Measurements from ENCODE around the gene PADI6. TPM values are rescaled to one million over a fixed set of nuclear protein-coding genes. Genes with fewer than 3 reads are reported as not detected.

PADI6 gene
- total and polyA plus RNA-seq, 9 of the 15 experiments (the other 6 are each of a cell fraction or from before 2014, with no cell fraction given), result not detected

DNA sequence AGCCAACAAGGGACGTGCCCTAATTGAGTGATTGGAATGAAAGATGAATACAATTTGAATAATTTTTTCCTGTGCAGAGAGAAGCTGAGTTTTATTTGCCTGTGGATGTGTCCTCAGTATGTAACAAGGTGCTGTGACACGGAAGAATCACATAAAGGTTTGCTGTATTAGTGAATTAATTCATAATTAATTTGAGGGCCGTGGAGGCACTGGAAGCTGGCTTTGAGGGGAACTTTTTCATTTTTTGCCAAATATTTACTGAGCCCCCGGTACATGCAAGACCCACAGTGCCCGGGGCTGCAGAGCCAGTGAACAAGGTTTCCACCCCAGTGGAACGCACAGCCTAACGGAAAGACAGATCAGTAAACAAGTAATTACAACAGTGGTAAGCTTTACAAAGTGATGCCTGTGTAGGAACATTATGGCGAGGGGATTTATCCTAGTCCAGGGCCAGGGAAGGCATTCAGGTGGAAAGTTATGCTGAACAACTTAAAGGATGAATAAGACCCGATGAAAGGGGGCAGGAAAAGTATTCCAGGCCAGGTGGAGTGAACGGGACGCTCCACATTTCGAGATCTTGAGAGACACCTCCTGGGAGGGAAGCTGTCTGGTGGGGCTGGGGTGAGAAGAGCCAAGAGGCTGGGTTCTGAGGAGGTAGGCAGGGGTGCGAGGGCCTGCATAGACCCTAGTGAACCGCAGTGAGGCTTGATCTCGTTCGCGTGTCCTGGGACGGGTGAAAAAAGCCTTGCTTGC, 68.3 kb downstream of the PADI6 start (continued):
- TF ChIP-seq ATF1 (CRISPR knock-in tag; IDR thresholded peaks at IDR 0.05) (no peak), ATF1 (tag; IDR thresholded peaks at IDR 0.05) (0 out of 2 replicates have a peak, but pooled peaks have one; percentile 12), WHSC1 (IDR thresholded peaks at IDR 0.05; ENCODE audit: low read length) (no peak), PML (IDR thresholded peaks at IDR 0.05; ENCODE audit: low read length) (0 out of 2 replicates have a peak, but pooled peaks have one; percentile 6), MAZ (CRISPR knock-in tag; conservative IDR thresholded peaks at IDR 0.05 in 1 of 2, IDR thresholded peaks at IDR 0.05 in 1 of 2) (peak in 1 of 2 experiments; percentile 57; a peak in 1 of 4 replicates), HSF4 (CRISPR knock-in tag; IDR thresholded peaks at IDR 0.05; ENCODE audit: borderline replicate concordance) (no peak), ZSCAN29 (IDR thresholded peaks at IDR 0.05) (peak; percentile 89), PCBP2 (IDR thresholded peaks at IDR 0.05; ENCODE audit: low read depth, low read length, poor library complexity, severe bottlenecking) (no peak), TBL1XR1 (IDR thresholded peaks at IDR 0.05; ENCODE audit: low read length in 2 of 2) (peak; percentile 5 to 63; a peak in 3 of 4 replicates), ASH1L (IDR thresholded peaks at IDR 0.05; ENCODE audit: borderline replicate concordance, low read depth, partially characterized antibody) (no peak), GABPA (tag; conservative IDR thresholded peaks at IDR 0.05; ENCODE audit: low read depth) (0 out of 2 replicates have a peak, but pooled peaks have one; percentile 13), EZH2 (IDR thresholded peaks at IDR 0.05; ENCODE audit: borderline replicate concordance, low read depth, low read length) (no peak), TCF7 (IDR thresholded peaks at IDR 0.05; ENCODE audit: borderline replicate concordance) (no peak), XRCC4 (IDR thresholded peaks at IDR 0.05; ENCODE audit: extremely low read depth, insufficient read depth, insufficient read length) (no peak), ETS1 (conservative IDR thresholded peaks at IDR 0.05; ENCODE audit: control insufficient read depth, low read depth, low read length) (no peak), ZNF224 (CRISPR knock-in tag; IDR thresholded peaks at IDR 0.05) (no peak), SNRNP70 (optimal IDR thresholded peaks at IDR 0.05; ENCODE audit: low read depth, low read length) (no peak), C11orf30 (IDR thresholded peaks at IDR 0.05; ENCODE audit: low read depth) (no peak), TRIM28 (IDR thresholded peaks at IDR 0.05) (0 out of 2 replicates have a peak, but pooled peaks have one; percentile 7), TAF15 (IDR thresholded peaks at IDR 0.05; ENCODE audit: low read depth, low read length) (no peak), E2F6 (IDR thresholded peaks at IDR 0.05; ENCODE audit: borderline replicate concordance in 1 of 2, extremely low read depth in 1 of 2, insufficient read depth in 1 of 2, insufficient read length in 1 of 2, low read depth in 1 of 2, low read length in 1 of 2, poor library complexity in 1 of 2, severe bottlenecking in 1 of 2) (peak in 1 of 2 experiments; percentile 26)
- TF ChIP-seq, protein P1, sequence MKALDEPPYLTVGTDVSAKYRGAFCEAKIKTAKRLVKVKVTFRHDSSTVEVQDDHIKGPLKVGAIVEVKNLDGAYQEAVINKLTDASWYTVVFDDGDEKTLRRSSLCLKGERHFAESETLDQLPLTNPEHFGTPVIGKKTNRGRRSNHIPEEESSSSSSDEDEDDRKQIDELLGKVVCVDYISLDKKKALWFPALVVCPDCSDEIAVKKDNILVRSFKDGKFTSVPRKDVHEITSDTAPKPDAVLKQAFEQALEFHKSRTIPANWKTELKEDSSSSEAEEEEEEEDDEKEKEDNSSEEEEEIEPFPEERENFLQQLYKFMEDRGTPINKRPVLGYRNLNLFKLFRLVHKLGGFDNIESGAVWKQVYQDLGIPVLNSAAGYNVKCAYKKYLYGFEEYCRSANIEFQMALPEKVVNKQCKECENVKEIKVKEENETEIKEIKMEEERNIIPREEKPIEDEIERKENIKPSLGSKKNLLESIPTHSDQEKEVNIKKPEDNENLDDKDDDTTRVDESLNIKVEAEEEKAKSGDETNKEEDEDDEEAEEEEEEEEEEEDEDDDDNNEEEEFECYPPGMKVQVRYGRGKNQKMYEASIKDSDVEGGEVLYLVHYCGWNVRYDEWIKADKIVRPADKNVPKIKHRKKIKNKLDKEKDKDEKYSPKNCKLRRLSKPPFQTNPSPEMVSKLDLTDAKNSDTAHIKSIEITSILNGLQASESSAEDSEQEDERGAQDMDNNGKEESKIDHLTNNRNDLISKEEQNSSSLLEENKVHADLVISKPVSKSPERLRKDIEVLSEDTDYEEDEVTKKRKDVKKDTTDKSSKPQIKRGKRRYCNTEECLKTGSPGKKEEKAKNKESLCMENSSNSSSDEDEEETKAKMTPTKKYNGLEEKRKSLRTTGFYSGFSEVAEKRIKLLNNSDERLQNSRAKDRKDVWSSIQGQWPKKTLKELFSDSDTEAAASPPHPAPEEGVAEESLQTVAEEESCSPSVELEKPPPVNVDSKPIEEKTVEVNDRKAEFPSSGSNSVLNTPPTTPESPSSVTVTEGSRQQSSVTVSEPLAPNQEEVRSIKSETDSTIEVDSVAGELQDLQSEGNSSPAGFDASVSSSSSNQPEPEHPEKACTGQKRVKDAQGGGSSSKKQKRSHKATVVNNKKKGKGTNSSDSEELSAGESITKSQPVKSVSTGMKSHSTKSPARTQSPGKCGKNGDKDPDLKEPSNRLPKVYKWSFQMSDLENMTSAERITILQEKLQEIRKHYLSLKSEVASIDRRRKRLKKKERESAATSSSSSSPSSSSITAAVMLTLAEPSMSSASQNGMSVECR (CRISPR knock-in tag; IDR thresholded peaks at IDR 0.05), result no peak; the same call in 1 of the 2 replicates
